Measurements from ENCODE around the gene GDF11.

The GDF11 gene

DNA sequence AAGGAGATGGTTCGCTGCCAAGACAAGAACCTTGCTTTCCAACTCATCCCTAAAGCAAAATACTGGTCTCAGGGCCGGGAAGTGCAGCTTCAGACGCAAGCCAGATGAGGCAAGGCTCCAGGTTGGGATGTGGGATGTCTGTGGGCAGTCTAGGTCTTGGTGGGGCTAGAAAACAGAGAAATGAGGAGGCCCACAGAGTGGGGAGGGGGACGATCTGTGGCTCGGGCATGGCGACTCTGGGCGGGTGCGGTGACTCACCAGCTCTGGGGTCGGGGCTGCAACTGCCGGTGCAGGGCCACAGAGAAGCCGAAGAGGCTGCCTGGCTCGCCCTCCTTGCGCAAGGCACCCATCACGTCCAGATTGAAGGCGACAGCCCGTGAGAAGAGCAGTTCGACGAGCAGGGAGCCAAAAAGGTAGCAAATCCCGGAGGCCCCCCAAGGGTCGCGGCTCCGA, 35.7 kb upstream of the GDF11 start:
- H3K27ac ChIP-seq: no peak overlapping the region
- TF ChIP-seq, protein P1, sequence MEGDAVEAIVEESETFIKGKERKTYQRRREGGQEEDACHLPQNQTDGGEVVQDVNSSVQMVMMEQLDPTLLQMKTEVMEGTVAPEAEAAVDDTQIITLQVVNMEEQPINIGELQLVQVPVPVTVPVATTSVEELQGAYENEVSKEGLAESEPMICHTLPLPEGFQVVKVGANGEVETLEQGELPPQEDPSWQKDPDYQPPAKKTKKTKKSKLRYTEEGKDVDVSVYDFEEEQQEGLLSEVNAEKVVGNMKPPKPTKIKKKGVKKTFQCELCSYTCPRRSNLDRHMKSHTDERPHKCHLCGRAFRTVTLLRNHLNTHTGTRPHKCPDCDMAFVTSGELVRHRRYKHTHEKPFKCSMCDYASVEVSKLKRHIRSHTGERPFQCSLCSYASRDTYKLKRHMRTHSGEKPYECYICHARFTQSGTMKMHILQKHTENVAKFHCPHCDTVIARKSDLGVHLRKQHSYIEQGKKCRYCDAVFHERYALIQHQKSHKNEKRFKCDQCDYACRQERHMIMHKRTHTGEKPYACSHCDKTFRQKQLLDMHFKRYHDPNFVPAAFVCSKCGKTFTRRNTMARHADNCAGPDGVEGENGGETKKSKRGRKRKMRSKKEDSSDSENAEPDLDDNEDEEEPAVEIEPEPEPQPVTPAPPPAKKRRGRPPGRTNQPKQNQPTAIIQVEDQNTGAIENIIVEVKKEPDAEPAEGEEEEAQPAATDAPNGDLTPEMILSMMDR (IDR thresholded peaks at IDR 0.05): no peak
- TF ChIP-seq ZFX (IDR thresholded peaks at IDR 0.05; ENCODE audit: borderline replicate concordance): no peak

- no peak within 1 kb of the TSS for H3K27ac ChIP-seq
- TF ChIP-seq ZFX (IDR thresholded peaks at IDR 0.05; ENCODE audit: borderline replicate concordance): no peak
Observed at GRCh38 chr12:55707841-55708694, 34.9 kb upstream of the GDF11 start, which contains the start of gene ITGA7. ITGA7 (minus strand) TSS chr12:55707904; CDS start chr12:55707682, 222 bp downstream.

DNA sequence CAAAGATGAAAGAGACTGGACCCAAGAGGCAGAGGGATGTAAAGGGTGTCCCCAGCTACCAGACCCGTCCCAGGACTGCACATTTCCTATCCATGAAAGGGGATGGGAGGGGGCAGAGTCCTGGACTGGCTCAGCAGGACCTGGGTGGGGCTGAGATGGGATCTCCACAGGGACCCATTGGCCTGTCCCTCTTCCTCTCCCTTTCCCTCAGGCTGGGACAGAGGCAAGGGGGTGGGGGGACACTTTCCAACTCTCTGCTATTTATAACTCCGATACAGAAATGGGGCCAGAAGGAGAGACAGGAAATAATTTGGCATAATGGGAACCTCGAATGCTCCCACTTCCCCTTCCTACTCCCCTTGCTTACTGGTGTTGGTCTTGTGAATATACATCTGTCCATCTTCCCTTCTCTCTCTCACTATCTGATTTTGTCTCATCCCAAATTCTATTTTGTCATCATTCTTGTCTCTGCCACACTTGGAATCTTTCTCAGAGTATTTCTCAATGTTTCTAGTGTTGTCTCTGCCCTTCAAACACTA, 34.2 kb upstream of the GDF11 start:
- no peak overlapping the region for H3K27ac ChIP-seq
- no peak for TF ChIP-seq ZFX (IDR thresholded peaks at IDR 0.05; ENCODE audit: borderline replicate concordance)
- TF ChIP-seq, protein P1 (IDR thresholded peaks at IDR 0.05): no peak

DNA sequence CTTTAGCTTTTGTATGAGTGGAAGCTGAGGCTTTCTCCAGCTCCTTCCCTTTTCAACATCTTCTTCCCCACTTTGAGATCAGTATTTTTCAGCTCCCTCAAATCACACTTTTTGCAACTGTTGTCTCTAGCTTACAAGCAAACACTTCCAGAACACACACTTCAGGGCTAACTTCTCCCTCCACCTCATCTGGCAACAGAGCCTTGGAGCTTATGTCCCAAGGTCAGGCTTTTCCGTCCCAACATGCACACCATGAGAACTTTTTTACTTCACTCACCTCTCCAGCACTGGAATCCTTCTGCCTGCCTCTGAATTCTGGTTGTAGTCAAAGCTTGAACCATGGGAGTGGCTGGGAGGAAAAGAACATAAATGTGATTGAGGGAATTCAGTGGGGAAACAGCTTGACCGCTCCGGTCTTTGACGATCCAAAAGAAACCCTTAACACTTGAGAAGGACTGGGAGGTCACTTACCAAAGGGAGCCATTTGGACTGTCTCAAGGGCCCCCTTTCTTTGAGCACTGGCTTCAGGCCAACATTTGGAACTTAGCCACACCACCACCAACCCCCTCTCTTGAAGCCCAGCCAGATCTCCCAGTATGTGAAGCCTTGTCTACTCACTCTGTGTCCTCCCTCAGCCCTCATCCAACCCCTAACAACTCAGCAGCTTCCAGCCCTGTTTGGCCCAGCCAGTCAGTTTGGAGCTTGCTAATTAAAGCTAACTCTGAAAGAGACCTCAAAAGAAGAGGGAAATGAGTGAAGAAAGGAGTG, 31.0 kb upstream of the GDF11 start:
- TF ChIP-seq, protein P1 (IDR thresholded peaks at IDR 0.05): no peak
- no peak for TF ChIP-seq ZFX (IDR thresholded peaks at IDR 0.05; ENCODE audit: borderline replicate concordance)

GRCh38 chr12:55712700-55713415, 30.1 kb upstream of the GDF11 start:
- no peak for TF ChIP-seq ZFX (IDR thresholded peaks at IDR 0.05; ENCODE audit: borderline replicate concordance)
- TF ChIP-seq, protein P1 (IDR thresholded peaks at IDR 0.05): no peak
- no peak overlapping the region for H3K27ac ChIP-seq

More for the DNA sequence above, 31.0 kb upstream of the GDF11 start:
- no peak overlapping the region for H3K27ac ChIP-seq

GRCh38 chr12:55713721-55714120, 29.2 kb upstream of the GDF11 start:
- no peak for TF ChIP-seq ZFX (IDR thresholded peaks at IDR 0.05; ENCODE audit: borderline replicate concordance)
- TF ChIP-seq, protein P1 (IDR thresholded peaks at IDR 0.05): no peak
- no peak overlapping the region for H3K27ac ChIP-seq

DNA sequence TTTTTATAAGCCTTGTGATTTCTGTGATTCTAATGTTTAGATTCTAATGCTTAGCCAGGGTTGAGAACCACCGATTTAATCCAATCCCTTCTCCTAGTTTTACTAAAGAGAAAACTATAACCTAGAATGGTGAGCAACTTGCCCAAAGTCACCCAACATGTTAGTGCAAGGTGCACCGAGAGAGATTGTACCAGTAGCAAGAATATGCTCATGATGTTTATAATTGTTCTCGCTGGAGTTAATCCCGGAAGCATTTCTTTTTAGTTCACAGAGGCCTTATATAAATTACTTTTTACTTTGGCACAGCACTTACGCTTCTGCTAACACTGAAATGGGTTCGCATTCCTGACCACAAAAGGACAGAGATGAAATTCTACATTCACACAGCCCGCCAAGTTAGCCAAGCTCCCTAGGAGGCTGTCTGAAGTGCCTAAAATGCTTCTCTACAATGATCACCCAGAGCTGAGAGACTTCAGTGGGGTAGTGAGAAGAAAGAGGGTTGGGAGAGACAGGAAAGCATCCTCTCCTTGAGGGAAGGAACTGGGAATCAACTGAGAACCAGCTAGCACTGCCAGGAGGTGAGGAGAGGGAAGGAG, 27.7 kb upstream of the GDF11 start:
- no peak for TF ChIP-seq ZFX (IDR thresholded peaks at IDR 0.05; ENCODE audit: borderline replicate concordance)
- TF ChIP-seq, protein P1 (IDR thresholded peaks at IDR 0.05): no peak
- H3K27ac ChIP-seq: peak overlapping the region; percentile 99

Data from 22Rv1 (cell line).